ENCODE measurements around the gene TUFT1. TPM values are rescaled to one million over a fixed set of nuclear protein-coding genes. Genes with fewer than 3 reads are reported as not detected.

The TUFT1 gene
- polyA plus RNA-seq, 2 of the 4 experiments (the other 2 are of a cell fraction): 21.1 to 27.5 TPM

DNA sequence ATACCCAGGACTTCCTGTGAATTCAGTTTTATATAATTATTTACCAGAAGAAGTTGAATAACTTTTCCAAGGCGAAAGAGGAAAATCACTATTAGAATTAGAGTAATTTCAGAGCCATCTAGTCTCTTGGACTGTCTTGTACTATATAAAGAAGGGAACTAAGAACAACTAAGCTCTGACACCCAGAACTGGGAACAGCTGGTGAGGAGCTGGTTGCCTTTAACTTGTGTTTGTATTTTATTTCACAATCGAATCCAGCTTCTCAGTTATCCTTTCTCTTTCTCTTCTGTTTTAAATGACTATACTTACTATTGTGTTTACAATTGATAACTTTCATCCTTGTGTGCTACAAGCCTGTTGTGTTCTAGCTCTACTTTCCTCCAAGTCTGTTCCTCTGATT lies 80.2 kb downstream of the TUFT1 start:
- FAIRE-seq (no peak), DNase-seq (ENCODE audit: low read depth in 1 of 2, low spot score in 1 of 2) (no peak), ATAC-seq (peak in 1 of 2 experiments; percentile 49; a peak in 3 of 6 replicates)
- ChIA-PET CTCF (interaction anchor here (0.8 to 6.7 kb wide), 7 partner anchors 8 to 216 kb away, joined by 3 to 29 read pairs (median 5); no protein-coding TSS in a partner anchor), POLR2A (interaction anchor here (0.9 to 1.1 kb wide), 3 partner anchors 8 to 97 kb away, joined by 3 read pairs; no protein-coding TSS in a partner anchor)
- TF ChIP-seq HOXB13 (CRISPR knock-in tag; IDR thresholded peaks at IDR 0.05; ENCODE audit: low read depth): no peak
- no peak for TF ChIP-seq HOXA7 (CRISPR knock-in tag; IDR thresholded peaks at IDR 0.05)
- TF ChIP-seq HEYL (CRISPR knock-in tag; IDR thresholded peaks at IDR 0.05): no peak
- TF ChIP-seq, protein P1, sequence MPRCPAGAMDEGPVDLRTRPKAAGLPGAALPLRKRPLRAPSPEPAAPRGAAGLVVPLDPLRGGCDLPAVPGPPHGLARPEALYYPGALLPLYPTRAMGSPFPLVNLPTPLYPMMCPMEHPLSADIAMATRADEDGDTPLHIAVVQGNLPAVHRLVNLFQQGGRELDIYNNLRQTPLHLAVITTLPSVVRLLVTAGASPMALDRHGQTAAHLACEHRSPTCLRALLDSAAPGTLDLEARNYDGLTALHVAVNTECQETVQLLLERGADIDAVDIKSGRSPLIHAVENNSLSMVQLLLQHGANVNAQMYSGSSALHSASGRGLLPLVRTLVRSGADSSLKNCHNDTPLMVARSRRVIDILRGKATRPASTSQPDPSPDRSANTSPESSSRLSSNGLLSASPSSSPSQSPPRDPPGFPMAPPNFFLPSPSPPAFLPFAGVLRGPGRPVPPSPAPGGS (IDR thresholded peaks at IDR 0.05): no peak
- no peak overlapping the region for H3K4me3 ChIP-seq
- H3K27ac ChIP-seq: peak overlapping the region; percentile 52 to 65; a peak in 4 of 6 replicates
- H3K4me1 ChIP-seq: peaks cover 86% of the 10 kb centered on the region
- no peaks in the 10 kb centered on the region for H3K9me3 ChIP-seq
- peak overlapping the region; percentile 65 for H3K4me2 ChIP-seq
- 39% methylated on average over 2 of the region's 2 CpGs for WGBS (ENCODE audit: missing lambda C conversion rate)

DNA sequence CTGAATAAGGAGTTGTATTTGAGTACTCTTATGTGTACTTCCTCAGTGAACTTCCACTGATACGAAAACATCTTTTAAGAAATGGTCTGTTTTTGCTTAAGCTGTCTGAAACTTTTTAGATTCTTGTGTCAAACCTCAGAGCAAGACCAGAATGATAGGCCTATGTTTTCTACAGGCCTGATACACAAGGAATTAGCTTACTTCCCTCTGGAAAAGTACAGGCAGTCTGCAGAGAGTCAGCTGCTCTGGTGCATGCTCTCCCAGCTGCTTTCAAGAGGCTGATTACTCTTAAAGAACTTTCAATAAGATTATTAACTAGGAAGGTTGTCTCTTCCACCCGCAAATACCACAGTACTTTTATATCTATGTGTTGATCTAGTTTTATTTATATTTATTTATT lies 81.2 kb downstream of the TUFT1 start:
- TF ChIP-seq USF2 (IDR thresholded peaks at IDR 0.05): no peak
- no peak for TF ChIP-seq FOSL2 (IDR thresholded peaks at IDR 0.05)
- no peak for TF ChIP-seq FOSL2 (CRISPR knock-in tag; IDR thresholded peaks at IDR 0.05)
- no peak for TF ChIP-seq POLR2AphosphoS2 (conservative IDR thresholded peaks at IDR 0.05; ENCODE audit: low read length)
- TF ChIP-seq PHF8 (IDR thresholded peaks at IDR 0.05; ENCODE audit: borderline replicate concordance, low read depth): no peak
- FAIRE-seq (no peak), DNase-seq (ENCODE audit: low read depth in 1 of 2, low spot score in 1 of 2) (no peak), ATAC-seq (peak; percentile 45 to 51; a peak in 2 of 6 replicates)
- H3K9me3 ChIP-seq: no peaks in the 10 kb centered on the region
- peaks cover 76% of the 10 kb centered on the region for H3K4me1 ChIP-seq
- peak overlapping the region in 1 of 2 experiments; percentile 43; a peak in 2 of 6 replicates for H3K27ac ChIP-seq
- ChIA-PET CTCF (interaction anchor here (0.5 to 6.7 kb wide), 4 partner anchors 28 to 114 kb away, joined by 3 to 29 read pairs (median 6); no protein-coding TSS in a partner anchor), POLR2A (no interaction called here)
- H3K4me2 ChIP-seq: no peak overlapping the region; the same call in 1 of the 3 replicates
- H3K4me3 ChIP-seq: no peak overlapping the region
- WGBS (ENCODE audit: missing lambda C conversion rate): 63% methylated on average over 2 of the region's 2 CpGs

GRCh38 chr1:151624783-151625182 lies 84.7 kb downstream of the TUFT1 start:
- Histone ChIP-seq H3K27ac (no peak overlapping the region; a peak in 1 of 6 replicates), H3K9me3 (no peaks in the 10 kb centered on the region), H3K4me2 (peak overlapping the region; percentile 54), H3K4me1 (peaks cover 42% of the 10 kb centered on the region), H3K4me3 (no peak overlapping the region)
- ChIA-PET POLR2A (no interaction called here), CTCF (interaction anchor here (0.6 kb wide), 1 partner anchor 49 kb away, joined by 3 read pairs; no protein-coding TSS in a partner anchor)
- peak in 1 of 2 experiments; percentile 20 for DNase-seq (ENCODE audit: low read depth in 1 of 2, low spot score in 1 of 2)
- WGBS (ENCODE audit: missing lambda C conversion rate): 66% methylated on average over 3 of the region's 3 CpGs
- TF ChIP-seq ZNF302 (CRISPR knock-in tag; IDR thresholded peaks at IDR 0.05) (no peak), ZC3H11A (IDR thresholded peaks at IDR 0.05) (no peak), HOXB13 (CRISPR knock-in tag; IDR thresholded peaks at IDR 0.05; ENCODE audit: low read depth) (no peak), FOXS1 (CRISPR knock-in tag; IDR thresholded peaks at IDR 0.05) (no peak), EHF (CRISPR knock-in tag; IDR thresholded peaks at IDR 0.05) (no peak), ZFP36 (IDR thresholded peaks at IDR 0.05; ENCODE audit: borderline replicate concordance, partially characterized antibody) (no peak), CHD2 (IDR thresholded peaks at IDR 0.05; ENCODE audit: low read length, partially characterized antibody) (no peak), HOXA7 (CRISPR knock-in tag; IDR thresholded peaks at IDR 0.05) (no peak), REST (IDR thresholded peaks at IDR 0.05) (no peak), TP53 (CRISPR knock-in tag; IDR thresholded peaks at IDR 0.05) (no peak), SMC3 (IDR thresholded peaks at IDR 0.05) (no peak), RFX5 (IDR thresholded peaks at IDR 0.05) (no peak)
- TF ChIP-seq, protein P1 (IDR thresholded peaks at IDR 0.05): no peak
- TF ChIP-seq, protein P2, sequence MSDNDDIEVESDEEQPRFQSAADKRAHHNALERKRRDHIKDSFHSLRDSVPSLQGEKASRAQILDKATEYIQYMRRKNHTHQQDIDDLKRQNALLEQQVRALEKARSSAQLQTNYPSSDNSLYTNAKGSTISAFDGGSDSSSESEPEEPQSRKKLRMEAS (IDR thresholded peaks at IDR 0.05): no peak
- TF ChIP-seq, protein P3, sequence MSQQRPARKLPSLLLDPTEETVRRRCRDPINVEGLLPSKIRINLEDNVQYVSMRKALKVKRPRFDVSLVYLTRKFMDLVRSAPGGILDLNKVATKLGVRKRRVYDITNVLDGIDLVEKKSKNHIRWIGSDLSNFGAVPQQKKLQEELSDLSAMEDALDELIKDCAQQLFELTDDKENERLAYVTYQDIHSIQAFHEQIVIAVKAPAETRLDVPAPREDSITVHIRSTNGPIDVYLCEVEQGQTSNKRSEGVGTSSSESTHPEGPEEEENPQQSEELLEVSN (IDR thresholded peaks at IDR 0.05; ENCODE audit: borderline replicate concordance, low read depth): no peak
- TF ChIP-seq, protein P4, sequence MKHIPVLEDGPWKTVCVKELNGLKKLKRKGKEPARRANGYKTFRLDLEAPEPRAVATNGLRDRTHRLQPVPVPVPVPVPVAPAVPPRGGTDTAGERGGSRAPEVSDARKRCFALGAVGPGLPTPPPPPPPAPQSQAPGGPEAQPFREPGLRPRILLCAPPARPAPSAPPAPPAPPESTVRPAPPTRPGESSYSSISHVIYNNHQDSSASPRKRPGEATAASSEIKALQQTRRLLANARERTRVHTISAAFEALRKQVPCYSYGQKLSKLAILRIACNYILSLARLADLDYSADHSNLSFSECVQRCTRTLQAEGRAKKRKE (CRISPR knock-in tag; IDR thresholded peaks at IDR 0.05; ENCODE audit: low read depth): no peak
- no peak for FAIRE-seq
- ATAC-seq: no peak; a peak in 1 of 6 replicates

All from A549 (cell line).